Gastroesophageal sphincter (tissue), 4 donors: Measurements from ENCODE around the gene SETD9. TPM values are rescaled to one million over a fixed set of nuclear protein-coding genes. Genes with fewer than 3 reads are reported as not detected.

Experiments
- ATAC-seq: fragments of 150-250 bp; one replicate; pipeline ENCODE4 v1.9.1; 2016; ENCODE audit warnings: mild to moderate bottlenecking, moderate library complexity
- H3K27ac ChIP-seq, 4 donors: fragments of 200-600 bp; sonication (generic) in 3 of 4; 1 replicate in 3 of 4; 2 replicates in 1 of 4; pipeline ENCODE4 v1.5.1; 2016 to 2019
- H3K27me3 ChIP-seq: fragments of 200-600 bp; sonication (generic); one replicate; pipeline ENCODE4 v1.5.1; 2019
- H3K36me3 ChIP-seq, 2 donors: fragments of 200-600 bp; sonication (generic); one replicate each; pipeline ENCODE4 v1.5.1; 2019; ENCODE audit warnings: control low read depth in 1 of 2
- H3K4me1 ChIP-seq, 3 donors: fragments of 200-600 bp; sonication (generic); 1 replicate in 2 of 3; 2 replicates in 1 of 3; pipeline ENCODE4 v1.5.1; 2016 to 2019; ENCODE audit warnings: control low read depth in 2 of 3
- H3K4me3 ChIP-seq, 2 donors: fragments of 200-600 bp; sonication (generic); one replicate each; pipeline ENCODE4 v1.5.1; 2019; ENCODE audit warnings: mild to moderate bottlenecking in 1 of 2, moderate library complexity in 1 of 2
- H3K9me3 ChIP-seq, 3 donors: fragments of 200-600 bp; sonication (generic); one replicate each; pipeline ENCODE4 v1.5.1; 2017 to 2019; ENCODE audit warnings: control low read depth in 2 of 3
- CTCF ChIP-seq, 4 experiments: fragments of 200-600 bp in 2 of 4; fragments of 450-650 bp in 2 of 4; sonication (generic) in 1 of 4; IDR thresholded peaks; one replicate each; pipeline ENCODE4 v1.5.1; 2017 to 2019; ENCODE audit warnings: antibody characterized with exemption in 4 of 4, mild to moderate bottlenecking in 2 of 4, moderate library complexity in 2 of 4
- EP300 ChIP-seq: sonication (generic); formaldehyde crosslinking; IDR thresholded peaks from one replicate; pipeline ENCODE4 v1.6.1; 2017; ENCODE audit warnings: antibody characterized with exemption, mild to moderate bottlenecking
- POLR2A ChIP-seq, 2 donors: fragments of 450-650 bp; IDR thresholded peaks; one replicate each; pipeline ENCODE4 v1.6.1; 2017; ENCODE audit warnings: antibody characterized with exemption in 2 of 2, mild to moderate bottlenecking in 2 of 2, moderate library complexity in 1 of 2
- POLR2AphosphoS5 ChIP-seq: sonication (generic); formaldehyde crosslinking; IDR thresholded peaks from one replicate; pipeline ENCODE4 v1.6.1; 2017; ENCODE audit warnings: antibody characterized with exemption
- WGBS, 2 donors: methylation state at CpG; one replicate each; pipeline ENCODE4 v1.1.5; 2018; ENCODE audit warnings: low coverage in 1 of 2; 5-methylcytosine and 5-hydroxymethylcytosine counted together
- total RNA-seq, 4 donors: library from RNA; depleted of rRNA; stranded (reverse); fragments of >200 nt; gene quantifications; one replicate each; pipeline ENCODE4 v1.1.0, GENCODE V29; 2016

SETD9 gene
- total RNA-seq, 4 donors from 2014 or later: 5.9 to 19.6 (median 15.5) TPM

GRCh38 chr5:56919942-56920662 lies 10.7 kb downstream of the SETD9 start:
- no peaks in the 10 kb centered on the region for H3K27me3 ChIP-seq
- H3K4me3 ChIP-seq: no peak overlapping the region
- no peak overlapping the region for H3K27ac ChIP-seq
- no peaks in the 10 kb centered on the region for H3K9me3 ChIP-seq
- no peak for TF ChIP-seq POLR2A (IDR thresholded peaks at IDR 0.05)
- TF ChIP-seq EP300: no peak
- TF ChIP-seq CTCF (IDR thresholded peaks at IDR 0.05): no peak
- TF ChIP-seq POLR2AphosphoS5: no peak
- peaks cover 8 to 42% of the 10 kb centered on the region in 2 donors for H3K36me3 ChIP-seq
- H3K4me1 ChIP-seq: peaks cover 0 to 7% (median 0%) of the 10 kb centered on the region in 3 donors
- ATAC-seq: no peak
- whole genome bisulfite sequencing, 2 donors: 69 to 75% methylated on average over 1 of the region's 1 CpG

GRCh38 chr5:56922922-56923321 lies 13.5 kb downstream of the SETD9 start:
- Histone ChIP-seq H3K4me3 (no peak overlapping the region), H3K27me3 (no peaks in the 10 kb centered on the region), H3K9me3 (no peaks in the 10 kb centered on the region), H3K4me1 (peaks cover 0 to 7% (median 0%) of the 10 kb centered on the region in 3 donors), H3K36me3 (peaks cover 8 to 69% of the 10 kb centered on the region in 2 donors), H3K27ac (no peak overlapping the region)
- ATAC-seq: no peak
- WGBS, 2 donors: 98 to 100% methylated on average over 3 to 6 of the region's 6 CpGs
- TF ChIP-seq CTCF (IDR thresholded peaks at IDR 0.05) (no peak), POLR2A (IDR thresholded peaks at IDR 0.05) (no peak), EP300 (no peak), POLR2AphosphoS5 (no peak)

- 78% methylated on average over 1 of the region's 1 CpG; no CpG with 5 or more reads in 1 of the 2 donors for WGBS, 2 donors
- Histone ChIP-seq H3K27me3 (no peaks in the 10 kb centered on the region), H3K4me3 (no peak overlapping the region), H3K9me3 (no peaks in the 10 kb centered on the region), H3K36me3 (peaks cover 15 to 93% of the 10 kb centered on the region in 2 donors), H3K27ac (no peak overlapping the region), H3K4me1 (no peaks in the 10 kb centered on the region)
- TF ChIP-seq CTCF (IDR thresholded peaks at IDR 0.05) (no peak), EP300 (no peak), POLR2A (IDR thresholded peaks at IDR 0.05) (no peak), POLR2AphosphoS5 (no peak)
- no peak for ATAC-seq
Observed at GRCh38 chr5:56934325-56934724, 24.9 kb downstream of the SETD9 start.

- Histone ChIP-seq H3K4me3 (no peak overlapping the region), H3K27me3 (no peaks in the 10 kb centered on the region), H3K27ac (no peak overlapping the region), H3K36me3 (peaks cover 10 to 98% of the 10 kb centered on the region in 2 donors), H3K4me1 (no peaks in the 10 kb centered on the region), H3K9me3 (no peaks in the 10 kb centered on the region)
- WGBS, 2 donors: 71 to 82% methylated on average over 1 of the region's 1 CpG
- TF ChIP-seq POLR2A (IDR thresholded peaks at IDR 0.05) (no peak), EP300 (no peak), CTCF (IDR thresholded peaks at IDR 0.05) (no peak), POLR2AphosphoS5 (no peak)
- no peak for ATAC-seq
Observed at GRCh38 chr5:56938858-56939257, 29.5 kb downstream of the SETD9 start.

GRCh38 chr5:56941981-56942380 lies 32.6 kb downstream of the SETD9 start:
- 20 to 44% methylated on average over 1 of the region's 1 CpG for WGBS, 2 donors
- H3K9me3 ChIP-seq: no peaks in the 10 kb centered on the region
- H3K27me3 ChIP-seq: no peaks in the 10 kb centered on the region
- H3K4me3 ChIP-seq: no peak overlapping the region
- H3K27ac ChIP-seq: no peak overlapping the region
- no peak for ATAC-seq
- H3K4me1 ChIP-seq: no peaks in the 10 kb centered on the region
- TF ChIP-seq CTCF (IDR thresholded peaks at IDR 0.05) (no peak), POLR2AphosphoS5 (no peak), POLR2A (IDR thresholded peaks at IDR 0.05) (no peak), EP300 (no peak)
- H3K36me3 ChIP-seq: peaks cover 0 to 98% of the 10 kb centered on the region in 2 donors
